ENCODE results near the gene SUFU.

SUFU gene

GRCh38 chr10:102681696-102682095, 177.9 kb downstream of the SUFU start:
- TF ChIP-seq CTCF (IDR thresholded peaks at IDR 0.05; ENCODE audit: low read depth, low read length, missing control alignments) = no peak
- H3K4me3 ChIP-seq (ENCODE audit: low read depth, low read length) = no peak overlapping the region
- no peak for DNase-seq (ENCODE audit: low read depth)

- no peak for TF ChIP-seq CTCF (IDR thresholded peaks at IDR 0.05; ENCODE audit: low read depth, low read length, missing control alignments)
- DNase-seq (ENCODE audit: low read depth) = no peak
These were observed 178.6 kb downstream of the SUFU start for GRCh38 chr10:102682416-102682815.

GRCh38 chr10:102682981-102683380, 179.2 kb downstream of the SUFU start:
- H3K4me3 ChIP-seq (ENCODE audit: low read depth, low read length) = no peak overlapping the region
- no peak for DNase-seq (ENCODE audit: low read depth)

More at GRCh38 chr10:102682416-102682815, 178.6 kb downstream of the SUFU start:
- no peak overlapping the region for H3K4me3 ChIP-seq (ENCODE audit: low read depth, low read length)

More at GRCh38 chr10:102682981-102683380, 179.2 kb downstream of the SUFU start:
- no peak for TF ChIP-seq CTCF (IDR thresholded peaks at IDR 0.05; ENCODE audit: low read depth, low read length, missing control alignments)

Data from GM12864 (cell line).